KMS-11 (cell line): ENCODE data around the gene VCX3B.
"Not testable (repeated sequence)": the region's sequence is repeated elsewhere in the genome, so short reads cannot be mapped to it uniquely, and the experiment has no call there.

Experiments
- H2AFZ ChIP-seq: fragments of 200-600 bp; sonication (generic); 2 replicates; pipeline ENCODE4 v1.6.1; 2016; ENCODE audit warnings: antibody characterized with exemption, mixed run types, low read depth
- H3K27ac ChIP-seq: fragments of 200-600 bp; sonication (generic); 2 replicates; pipeline ENCODE4 v1.6.1; 2016; ENCODE audit warnings: mild to moderate bottlenecking, mixed run types
- H3K27me3 ChIP-seq: fragments of 200-600 bp; sonication (generic); 2 replicates; pipeline ENCODE4 v1.6.1; 2017; ENCODE audit warnings: mild to moderate bottlenecking, low read depth, mixed run types, moderate library complexity; ENCODE audit not compliant: insufficient read depth
- H3K36me3 ChIP-seq: fragments of 200-600 bp; sonication (generic); 2 replicates; pipeline ENCODE4 v1.6.1; 2017; ENCODE audit warnings: mild to moderate bottlenecking, mixed run types; ENCODE audit not compliant: insufficient read depth
- H3K4me1 ChIP-seq: fragments of 200-600 bp; sonication (generic); 2 replicates; pipeline ENCODE4 v1.6.1; 2016; ENCODE audit warnings: mild to moderate bottlenecking, low read depth, mixed run types; ENCODE audit not compliant: poor library complexity, severe bottlenecking
- H3K4me2 ChIP-seq: fragments of 200-600 bp; sonication (generic); 2 replicates; pipeline ENCODE4 v1.7.0; 2016; ENCODE audit warnings: mild to moderate bottlenecking, mixed run types
- H3K4me3 ChIP-seq: fragments of 200-600 bp; sonication (generic); IDR thresholded peaks from 2 replicates; pipeline ENCODE4 v1.6.1; 2017; ENCODE audit warnings: low read depth, low read length, mixed read lengths; ENCODE audit not compliant: insufficient read depth
- H3K79me2 ChIP-seq: fragments of 200-600 bp; sonication (generic); 2 replicates; pipeline ENCODE4 v1.6.1; 2016; ENCODE audit warnings: low read depth, mixed run types; ENCODE audit not compliant: insufficient read depth
- H3K9ac ChIP-seq: fragments of 200-600 bp; sonication (generic); 2 replicates; pipeline ENCODE4 v1.6.1; 2016; ENCODE audit warnings: mild to moderate bottlenecking, mixed run types
- H4K20me1 ChIP-seq: fragments of 200-600 bp; sonication (generic); 2 replicates; pipeline ENCODE4 v1.6.1; 2016; ENCODE audit warnings: mild to moderate bottlenecking, mixed run types; ENCODE audit not compliant: insufficient read depth
- CTCF ChIP-seq: fragments of 200-600 bp; sonication (generic); conservative IDR thresholded peaks from 2 replicates; pipeline ENCODE4 v1.6.1; 2017; ENCODE audit warnings: low read depth, mild to moderate bottlenecking, antibody characterized with exemption, low read length, moderate library complexity, mixed read lengths

VCX3B gene

DNA sequence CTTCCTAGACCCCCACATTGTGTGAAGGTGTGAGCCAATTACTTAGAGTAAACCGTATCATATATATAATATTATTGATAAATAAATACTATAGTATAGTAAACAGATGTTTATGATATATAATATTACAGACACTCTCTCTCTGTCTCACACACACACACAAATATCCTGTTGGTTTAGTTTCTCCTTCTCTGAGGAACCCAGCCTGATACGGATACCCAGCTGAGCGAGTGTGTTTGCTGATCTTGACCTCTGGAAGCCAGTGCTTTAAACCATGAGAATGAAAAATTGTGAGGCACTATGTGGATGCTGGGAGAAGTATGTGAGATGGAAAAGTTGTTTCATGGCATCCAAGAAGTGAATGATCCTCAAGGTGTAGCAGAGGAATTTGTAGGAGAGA lies at the start of gene VCX3B:
Gene VCX3B, plus strand, starts transcription at position 301 of the 400 bp plus-strand sequence. CDS start 621 bp downstream, outside the sequence.
- not testable (repeated sequence) for H2AFZ ChIP-seq

GRCh38 chrX:8418301-8418700 lies 46.3 kb upstream of the VCX3B start:
- no peak overlapping the region for H2AFZ ChIP-seq
- H3K27ac ChIP-seq, result no peak overlapping the region
- no peaks in the 10 kb centered on the region for H3K36me3 ChIP-seq
- no peaks in the 10 kb centered on the region for H3K79me2 ChIP-seq
- H3K4me1 ChIP-seq, result no peaks in the 10 kb centered on the region
- H3K4me3 ChIP-seq, result no peak overlapping the region
- H3K9ac ChIP-seq, result no peak overlapping the region
- H3K27me3 ChIP-seq, result no peaks in the 10 kb centered on the region
- TF ChIP-seq CTCF, result no peak
- no peak overlapping the region for H3K4me2 ChIP-seq
- H4K20me1 ChIP-seq, result no peaks in the 10 kb centered on the region

More for the DNA sequence above, at the start of gene VCX3B:
- not testable (repeated sequence) for H4K20me1 ChIP-seq, H3K27ac ChIP-seq, H3K9ac ChIP-seq, H3K4me3 ChIP-seq, H3K4me1 ChIP-seq, H3K79me2 ChIP-seq, H3K27me3 ChIP-seq, H3K4me2 ChIP-seq, H3K36me3 ChIP-seq

GRCh38 chrX:8424912-8425311 lies 39.7 kb upstream of the VCX3B start:
- Histone ChIP-seq H3K4me1 (no peaks in the 10 kb centered on the region), H3K9ac (no peak overlapping the region), H3K4me2 (no peak overlapping the region), H2AFZ (no peak overlapping the region), H3K36me3 (no peaks in the 10 kb centered on the region), H3K27me3 (no peaks in the 10 kb centered on the region), H3K79me2 (no peaks in the 10 kb centered on the region), H3K4me3 (no peak overlapping the region), H4K20me1 (no peaks in the 10 kb centered on the region), H3K27ac (no peak overlapping the region)
- no peak for TF ChIP-seq CTCF

- Histone ChIP-seq H3K79me2 (no peaks in the 10 kb centered on the region), H3K27ac (no peak overlapping the region), H3K4me1 (no peaks in the 10 kb centered on the region), H3K27me3 (no peaks in the 10 kb centered on the region), H3K4me3 (no peak overlapping the region), H3K4me2 (no peak overlapping the region), H4K20me1 (no peaks in the 10 kb centered on the region), H3K9ac (no peak overlapping the region), H2AFZ (no peak overlapping the region), H3K36me3 (no peaks in the 10 kb centered on the region)
- TF ChIP-seq CTCF, result no peak
Measured at GRCh38 chrX:8429692-8430249, 34.9 kb upstream of the VCX3B start.

- no peaks in the 10 kb centered on the region for H4K20me1 ChIP-seq
- no peak overlapping the region for H3K4me2 ChIP-seq
- no peak overlapping the region for H3K4me3 ChIP-seq
- TF ChIP-seq CTCF, result no peak
- H3K9ac ChIP-seq, result no peak overlapping the region
- no peaks in the 10 kb centered on the region for H3K36me3 ChIP-seq
- no peak overlapping the region for H2AFZ ChIP-seq
- no peak overlapping the region for H3K27ac ChIP-seq
- no peaks in the 10 kb centered on the region for H3K27me3 ChIP-seq
- H3K79me2 ChIP-seq, result no peaks in the 10 kb centered on the region
- no peaks in the 10 kb centered on the region for H3K4me1 ChIP-seq
Measured at GRCh38 chrX:8430444-8430843, 34.2 kb upstream of the VCX3B start.
